ENCODE measurements around the gene CCL27. TPM values are rescaled to one million over a fixed set of nuclear protein-coding genes. Genes with fewer than 3 reads are reported as not detected.

CCL27 gene
- polyA plus RNA-seq (2013, experiment 1 of 2) = 0.49 TPM
- 0.93 TPM for polyA plus RNA-seq (2013, experiment 2 of 2)

GRCh38 chr9:34662526-34663302 lies at the start of gene CCL27:
Gene CCL27, minus strand, starts transcription at chr9:34662657. Its CDS starts 24 bp downstream, at chr9:34662633.
- Histone ChIP-seq H4K91ac (ENCODE audit: low read depth, low read length, poor library complexity) (no peak within 1 kb of the TSS), H2BK120ac (ENCODE audit: low read depth, low read length) (no peak within 1 kb of the TSS), H3K23ac (ENCODE audit: low read depth, low read length, poor library complexity) (no peak within 1 kb of the TSS), H3K18ac (ENCODE audit: low read length) (no peak within 1 kb of the TSS), H3K4me2 (ENCODE audit: insufficient read depth, low read length, poor library complexity, severe bottlenecking) (no peak within 1 kb of the TSS), H2BK12ac (ENCODE audit: low read length) (no peak within 1 kb of the TSS), H4K8ac (ENCODE audit: low read depth, low read length) (no peak within 1 kb of the TSS), H3K4ac (ENCODE audit: low read length) (no peak within 1 kb of the TSS), H3K9me3 (replicated peaks in 1 of 2; ENCODE audit: control insufficient read depth in 2 of 2, insufficient read depth in 1 of 2, low read depth in 1 of 2, low read length in 2 of 2) (no peaks in the 10 kb centered on the region), H3K4me3 (ENCODE audit: low read length in 2 of 2) (no peak within 1 kb of the TSS), H2AK5ac (ENCODE audit: low read depth, low read length) (peak within 1 kb of the TSS; percentile 27), H2BK15ac (ENCODE audit: low read length) (peak within 1 kb of the TSS; percentile 23), H3K27me3 (ENCODE audit: control insufficient read depth in 3 of 3, insufficient read depth in 3 of 3, low read depth in 1 of 3, low read length in 3 of 3) (no peaks in the 10 kb centered on the region), H3K27ac (replicated peaks; ENCODE audit: low read length) (no peak within 1 kb of the TSS), H3K36me3 (replicated peaks in 1 of 2; ENCODE audit: control insufficient read depth in 2 of 2, insufficient read depth in 2 of 2, low read length in 2 of 2) (peaks cover 0 to 4% of the 10 kb centered on the region in 2 donors), H3K9ac (ENCODE audit: low read depth, low read length, poor library complexity) (no peak within 1 kb of the TSS), H2BK5ac (ENCODE audit: low read length) (no peak within 1 kb of the TSS), H3K79me1 (ENCODE audit: low read depth, low read length) (no peaks in the 10 kb centered on the region), H3K14ac (ENCODE audit: low read length) (no peak within 1 kb of the TSS), H2AFZ (ENCODE audit: low read length) (no peak within 1 kb of the TSS), H3K4me1 (ENCODE audit: control insufficient read depth in 2 of 2, insufficient read depth in 1 of 2, low read depth in 1 of 2, low read length in 2 of 2) (peaks cover 0 to 7% of the 10 kb centered on the region in 2 donors)
- no peak for DNase-seq (ENCODE audit: low spot score)
- WGBS, 2 donors (ENCODE audit: extremely low coverage in 2 of 2, insufficient read length in 2 of 2, insufficient replicate concordance in 1 of 2) = no CpG with 5 or more reads among the region's 4 CpGs

GRCh38 chr9:34712140-34712539 lies 49.7 kb upstream of the CCL27 start:
- WGBS, 2 donors (ENCODE audit: extremely low coverage in 2 of 2, insufficient read length in 2 of 2, insufficient replicate concordance in 1 of 2) = no CpG with 5 or more reads among the region's 1 CpG
- Histone ChIP-seq H2BK5ac (ENCODE audit: low read length) (no peak overlapping the region), H2AK5ac (ENCODE audit: low read depth, low read length) (no peak overlapping the region), H2BK120ac (ENCODE audit: low read depth, low read length) (no peak overlapping the region), H3K4me1 (ENCODE audit: control insufficient read depth in 2 of 2, insufficient read depth in 1 of 2, low read depth in 1 of 2, low read length in 2 of 2) (peaks cover 0 to 2% of the 10 kb centered on the region in 2 donors), H3K4me2 (ENCODE audit: insufficient read depth, low read length, poor library complexity, severe bottlenecking) (no peak overlapping the region), H3K4ac (ENCODE audit: low read length) (no peak overlapping the region), H3K36me3 (replicated peaks in 1 of 2; ENCODE audit: control insufficient read depth in 2 of 2, insufficient read depth in 2 of 2, low read length in 2 of 2) (no peaks in the 10 kb centered on the region), H3K4me3 (ENCODE audit: low read length in 2 of 2) (no peak overlapping the region), H3K23ac (ENCODE audit: low read depth, low read length, poor library complexity) (no peak overlapping the region), H3K18ac (ENCODE audit: low read length) (no peak overlapping the region), H3K27me3 (ENCODE audit: control insufficient read depth in 3 of 3, insufficient read depth in 3 of 3, low read depth in 1 of 3, low read length in 3 of 3) (peaks cover 0 to 30% (median 0%) of the 10 kb centered on the region in 3 experiments), H3K27ac (replicated peaks; ENCODE audit: low read length) (no peak overlapping the region), H2BK12ac (ENCODE audit: low read length) (no peak overlapping the region), H3K9me3 (replicated peaks in 1 of 2; ENCODE audit: control insufficient read depth in 2 of 2, insufficient read depth in 1 of 2, low read depth in 1 of 2, low read length in 2 of 2) (peaks cover 0 to 3% of the 10 kb centered on the region in 2 donors), H3K9ac (ENCODE audit: low read depth, low read length, poor library complexity) (no peak overlapping the region), H4K91ac (ENCODE audit: low read depth, low read length, poor library complexity) (no peak overlapping the region), H3K14ac (ENCODE audit: low read length) (no peak overlapping the region), H3K79me1 (ENCODE audit: low read depth, low read length) (no peaks in the 10 kb centered on the region), H4K8ac (ENCODE audit: low read depth, low read length) (no peak overlapping the region), H2AFZ (ENCODE audit: low read length) (no peak overlapping the region), H2BK15ac (ENCODE audit: low read length) (no peak overlapping the region)
- no peak for DNase-seq (ENCODE audit: low spot score)

- H2BK5ac ChIP-seq (ENCODE audit: low read length) = no peak within 1 kb of the TSS
- no peak within 1 kb of the TSS for H3K27ac ChIP-seq (replicated peaks; ENCODE audit: low read length)
- no peak within 1 kb of the TSS for H2AFZ ChIP-seq (ENCODE audit: low read length)
- no CpG with 5 or more reads among the region's 2 CpGs for WGBS, 2 donors (ENCODE audit: extremely low coverage in 2 of 2, insufficient read length in 2 of 2, insufficient replicate concordance in 1 of 2)
- no peak within 1 kb of the TSS for H2BK120ac ChIP-seq (ENCODE audit: low read depth, low read length)
- no peak within 1 kb of the TSS for H3K23ac ChIP-seq (ENCODE audit: low read depth, low read length, poor library complexity)
- H3K4me1 ChIP-seq (ENCODE audit: control insufficient read depth in 2 of 2, insufficient read depth in 1 of 2, low read depth in 1 of 2, low read length in 2 of 2) = peaks cover 0 to 2% of the 10 kb centered on the region in 2 donors
- H3K9me3 ChIP-seq (replicated peaks in 1 of 2; ENCODE audit: control insufficient read depth in 2 of 2, insufficient read depth in 1 of 2, low read depth in 1 of 2, low read length in 2 of 2) = peaks cover 0 to 3% of the 10 kb centered on the region in 2 donors
- H2BK12ac ChIP-seq (ENCODE audit: low read length) = no peak within 1 kb of the TSS
- no peak within 1 kb of the TSS for H3K4me2 ChIP-seq (ENCODE audit: insufficient read depth, low read length, poor library complexity, severe bottlenecking)
- no peak within 1 kb of the TSS for H4K8ac ChIP-seq (ENCODE audit: low read depth, low read length)
- H3K79me1 ChIP-seq (ENCODE audit: low read depth, low read length) = no peaks in the 10 kb centered on the region
- H3K18ac ChIP-seq (ENCODE audit: low read length) = peak within 1 kb of the TSS; percentile 1
- no peak within 1 kb of the TSS for H2AK5ac ChIP-seq (ENCODE audit: low read depth, low read length)
- no peak within 1 kb of the TSS for H3K14ac ChIP-seq (ENCODE audit: low read length)
- no peak within 1 kb of the TSS for H3K4me3 ChIP-seq (ENCODE audit: low read length in 2 of 2)
- no peak within 1 kb of the TSS for H4K91ac ChIP-seq (ENCODE audit: low read depth, low read length, poor library complexity)
- no peak for DNase-seq (ENCODE audit: low spot score)
- H3K27me3 ChIP-seq (ENCODE audit: control insufficient read depth in 3 of 3, insufficient read depth in 3 of 3, low read depth in 1 of 3, low read length in 3 of 3) = peaks cover 0 to 23% (median 0%) of the 10 kb centered on the region in 3 experiments
- H3K4ac ChIP-seq (ENCODE audit: low read length) = no peak within 1 kb of the TSS
- no peaks in the 10 kb centered on the region for H3K36me3 ChIP-seq (replicated peaks in 1 of 2; ENCODE audit: control insufficient read depth in 2 of 2, insufficient read depth in 2 of 2, low read length in 2 of 2)
- no peak within 1 kb of the TSS for H2BK15ac ChIP-seq (ENCODE audit: low read length)
- no peak within 1 kb of the TSS for H3K9ac ChIP-seq (ENCODE audit: low read depth, low read length, poor library complexity)
Observed at GRCh38 chr9:34710023-34710422, 47.6 kb upstream of the CCL27 start, which contains the start of gene CCL21. Gene CCL21, minus strand, starts transcription at chr9:34710136. Its CDS starts 70 bp downstream, at chr9:34710066.

- Histone ChIP-seq H3K18ac (ENCODE audit: low read length) (no peak overlapping the region), H3K23ac (ENCODE audit: low read depth, low read length, poor library complexity) (no peak overlapping the region), H4K91ac (ENCODE audit: low read depth, low read length, poor library complexity) (no peak overlapping the region), H3K4ac (ENCODE audit: low read length) (no peak overlapping the region), H3K4me3 (ENCODE audit: low read length in 2 of 2) (no peak overlapping the region), H3K4me2 (ENCODE audit: insufficient read depth, low read length, poor library complexity, severe bottlenecking) (no peak overlapping the region), H2BK12ac (ENCODE audit: low read length) (no peak overlapping the region), H2AK5ac (ENCODE audit: low read depth, low read length) (no peak overlapping the region), H3K9me3 (replicated peaks in 1 of 2; ENCODE audit: control insufficient read depth in 2 of 2, insufficient read depth in 1 of 2, low read depth in 1 of 2, low read length in 2 of 2) (peaks cover 0 to 3% of the 10 kb centered on the region in 2 donors), H2BK120ac (ENCODE audit: low read depth, low read length) (no peak overlapping the region), H3K27me3 (ENCODE audit: control insufficient read depth in 3 of 3, insufficient read depth in 3 of 3, low read depth in 1 of 3, low read length in 3 of 3) (peaks cover 0 to 27% (median 0%) of the 10 kb centered on the region in 3 experiments), H2BK15ac (ENCODE audit: low read length) (no peak overlapping the region), H3K36me3 (replicated peaks in 1 of 2; ENCODE audit: control insufficient read depth in 2 of 2, insufficient read depth in 2 of 2, low read length in 2 of 2) (no peaks in the 10 kb centered on the region), H3K14ac (ENCODE audit: low read length) (no peak overlapping the region), H3K79me1 (ENCODE audit: low read depth, low read length) (no peaks in the 10 kb centered on the region), H2BK5ac (ENCODE audit: low read length) (no peak overlapping the region), H3K9ac (ENCODE audit: low read depth, low read length, poor library complexity) (no peak overlapping the region), H3K4me1 (ENCODE audit: control insufficient read depth in 2 of 2, insufficient read depth in 1 of 2, low read depth in 1 of 2, low read length in 2 of 2) (peaks cover 0 to 2% of the 10 kb centered on the region in 2 donors), H3K27ac (replicated peaks; ENCODE audit: low read length) (no peak overlapping the region), H2AFZ (ENCODE audit: low read length) (no peak overlapping the region), H4K8ac (ENCODE audit: low read depth, low read length) (no peak overlapping the region)
- DNase-seq (ENCODE audit: low spot score) = no peak
- no CpG with 5 or more reads among the region's 9 CpGs for WGBS, 2 donors (ENCODE audit: extremely low coverage in 2 of 2, insufficient read length in 2 of 2, insufficient replicate concordance in 1 of 2)
Observed at GRCh38 chr9:34709196-34709978, 46.9 kb upstream of the CCL27 start.
